ENCODE measurements around the gene MAG.

GRCh38 chr19:35344511-35345031 lies 52.6 kb downstream of the MAG start:
- TF ChIP-seq REST (IDR thresholded peaks at IDR 0.05; ENCODE audit: insufficient replicate concordance, low read depth) (no peak), GABPA (IDR thresholded peaks at IDR 0.05; ENCODE audit: low read depth) (no peak)

All from HL-60 (cell line).